ENCODE data around the gene USP11.

DNA sequence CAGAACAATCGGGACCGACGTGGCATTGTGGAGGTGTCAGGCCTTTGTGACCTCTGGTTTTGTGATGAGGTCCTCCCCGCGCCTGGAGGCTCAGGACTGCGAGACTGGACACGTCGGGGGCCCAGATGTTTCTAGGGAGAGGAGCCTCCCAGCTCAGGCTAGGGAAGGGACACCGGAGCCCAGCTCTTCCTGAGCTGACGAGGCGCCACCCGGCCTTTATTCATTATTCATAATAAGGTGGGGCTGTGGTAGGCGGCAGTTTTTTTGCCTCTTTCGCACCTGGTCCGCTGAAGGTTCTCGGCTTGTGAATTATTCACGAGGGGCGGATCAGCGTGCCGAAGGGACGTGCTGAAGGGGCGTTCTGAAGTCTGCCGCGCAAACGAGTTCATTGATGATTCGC is 41.5 kb upstream of the USP11 start:
- TF ChIP-seq, protein P1, sequence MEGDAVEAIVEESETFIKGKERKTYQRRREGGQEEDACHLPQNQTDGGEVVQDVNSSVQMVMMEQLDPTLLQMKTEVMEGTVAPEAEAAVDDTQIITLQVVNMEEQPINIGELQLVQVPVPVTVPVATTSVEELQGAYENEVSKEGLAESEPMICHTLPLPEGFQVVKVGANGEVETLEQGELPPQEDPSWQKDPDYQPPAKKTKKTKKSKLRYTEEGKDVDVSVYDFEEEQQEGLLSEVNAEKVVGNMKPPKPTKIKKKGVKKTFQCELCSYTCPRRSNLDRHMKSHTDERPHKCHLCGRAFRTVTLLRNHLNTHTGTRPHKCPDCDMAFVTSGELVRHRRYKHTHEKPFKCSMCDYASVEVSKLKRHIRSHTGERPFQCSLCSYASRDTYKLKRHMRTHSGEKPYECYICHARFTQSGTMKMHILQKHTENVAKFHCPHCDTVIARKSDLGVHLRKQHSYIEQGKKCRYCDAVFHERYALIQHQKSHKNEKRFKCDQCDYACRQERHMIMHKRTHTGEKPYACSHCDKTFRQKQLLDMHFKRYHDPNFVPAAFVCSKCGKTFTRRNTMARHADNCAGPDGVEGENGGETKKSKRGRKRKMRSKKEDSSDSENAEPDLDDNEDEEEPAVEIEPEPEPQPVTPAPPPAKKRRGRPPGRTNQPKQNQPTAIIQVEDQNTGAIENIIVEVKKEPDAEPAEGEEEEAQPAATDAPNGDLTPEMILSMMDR (IDR thresholded peaks at IDR 0.05), result no peak
- TF ChIP-seq POLR2A (IDR thresholded peaks at IDR 0.05), result no peak

Measured in testis (tissue), 2 donors.